Spleen (tissue), 11 donors: ENCODE data around the gene TLR1. TPM values are rescaled to one million over a fixed set of nuclear protein-coding genes. Genes with fewer than 3 reads are reported as not detected.
A peak's percentile ranks its signal among the peaks of the same experiment; 100 is the strongest.

Experiments
- DNase-seq: peaks from one replicate; pipeline ENCODE4 v3.0.0-alpha.2; 2020
- H3K27ac ChIP-seq, 8 donors: fragments of 200-600 bp; sonication (generic) in 7 of 8; 1 replicate in 4 of 8; 2 replicates in 4 of 8; pipeline versions ENCODE4 v1.5.0 to v1.8.0; 2016 to 2021; ENCODE audit warnings: inconsistent platforms in 4 of 8, mild to moderate bottlenecking in 4 of 8, moderate library complexity in 1 of 8
- H3K27me3 ChIP-seq, 7 donors: fragments of 200-600 bp; sonication (generic) in 6 of 7; replicated peaks in 1 of 7; 1 replicate in 4 of 7; 2 replicates in 3 of 7; pipeline versions ENCODE4 v1.5.0 to v1.8.0; 2016 to 2021; ENCODE audit warnings: inconsistent platforms in 3 of 7, mild to moderate bottlenecking in 1 of 7
- H3K36me3 ChIP-seq, 6 donors: fragments of 200-600 bp; sonication (generic) in 5 of 6; 1 replicate in 4 of 6; 2 replicates in 2 of 6; pipeline versions ENCODE4 v1.5.0 to v1.8.0; 2016 to 2021; ENCODE audit warnings: inconsistent platforms in 2 of 6
- H3K4me1 ChIP-seq, 6 donors: fragments of 200-600 bp; sonication (generic) in 5 of 6; 1 replicate in 3 of 6; 2 replicates in 3 of 6; pipeline versions ENCODE4 v1.5.0 to v1.8.0; 2016 to 2021; ENCODE audit warnings: inconsistent platforms in 3 of 6
- H3K4me3 ChIP-seq, 8 donors: fragments of 200-600 bp; sonication (generic) in 7 of 8; 1 replicate in 4 of 8; 2 replicates in 4 of 8; pipeline versions ENCODE4 v1.5.0 to v1.8.0; 2016 to 2021; ENCODE audit warnings: inconsistent platforms in 4 of 8, mild to moderate bottlenecking in 4 of 8, moderate library complexity in 2 of 8
- H3K9me3 ChIP-seq, 8 donors: fragments of 200-600 bp; sonication (generic) in 7 of 8; 1 replicate in 4 of 8; 2 replicates in 4 of 8; pipeline versions ENCODE4 v1.5.0 to v1.8.0; 2016 to 2021; ENCODE audit warnings: inconsistent platforms in 4 of 8
- POLR2A ChIP-seq, 3 donors: fragments of 450-650 bp; IDR thresholded peaks; one replicate each; pipeline ENCODE4 v1.5.1; 2017; ENCODE audit warnings: antibody characterized with exemption in 3 of 3, mild to moderate bottlenecking in 1 of 3
- POLR2AphosphoS5 ChIP-seq, 3 donors: sonication (generic); formaldehyde crosslinking; IDR thresholded peaks; one replicate each; pipeline ENCODE4 v1.5.1; 2017; ENCODE audit warnings: antibody characterized with exemption in 3 of 3
- WGBS, 5 donors: extraction: QIAGEN DNeasy Blood & Tissue Kit in 3 of 5; methylation state at CpG; one replicate each; pipeline versions ENCODE4 v1.1.5 to v1.1.7; 2013 to 2018; 5-methylcytosine and 5-hydroxymethylcytosine counted together
- intact Hi-C: fragments of 100-400 bp; cut with DNase I; formaldehyde crosslinking; loops from one replicate; pipeline ENCODE4 v1.15.0; 2023; ENCODE audit warnings: low total_unique reads
- polyA plus RNA-seq, 3 donors: library from polyadenylated mRNA; stranded (reverse); fragments of 200-250 nt; gene quantifications; one replicate each; pipeline ENCODE4 v1.2.1, GENCODE V29; 2013
- total RNA-seq, 7 donors: library from RNA; depleted of rRNA in 3 of 7; stranded (reverse); fragments of >200 nt in 3 of 7; fragmentation: NEBNext Ultra II Directional in 4 of 7; extraction: Animal tissue kit (Norgen Biotek cat#: 25700) in 4 of 7; gene quantifications; one replicate each; pipeline versions ENCODE4 v1.1.0 to v1.2.1, GENCODE V29; 2016 to 2021
- TF ChIP-seq, protein P1 (sequence below), 11 experiments: fragments of 200-600 bp in 7 of 11; fragments of 450-650 bp in 4 of 11; sonication (generic) in 4 of 11; IDR thresholded peaks in 8 of 11; conservative IDR thresholded peaks in 3 of 11; 1 replicate in 7 of 11; 2 replicates in 4 of 11; pipeline versions ENCODE4 v1.4.0 to v1.8.0; 2016 to 2021; ENCODE audit warnings: antibody characterized with exemption in 11 of 11, inconsistent platforms in 4 of 11, mild to moderate bottlenecking in 1 of 11
- donor health status: healthy with polysubstance abuse.
- donor health status: DM: no; HTN: no; CAD: no; lungs with moderate emphysema.
- donor health status: DM: no; HTN: no; CAD: no.
- donor health status: Bipolar disorder and iron deficiency.
- donor health status: healthy.
- donor health status: DM: no; HTN: no; CAD: no.
- donor health status: DM: yes; HTN: yes; CAD: no.

Gene TLR1
- total and polyA plus RNA-seq, 10 donors, result 7.6 to 190 (median 94.7) TPM

DNA sequence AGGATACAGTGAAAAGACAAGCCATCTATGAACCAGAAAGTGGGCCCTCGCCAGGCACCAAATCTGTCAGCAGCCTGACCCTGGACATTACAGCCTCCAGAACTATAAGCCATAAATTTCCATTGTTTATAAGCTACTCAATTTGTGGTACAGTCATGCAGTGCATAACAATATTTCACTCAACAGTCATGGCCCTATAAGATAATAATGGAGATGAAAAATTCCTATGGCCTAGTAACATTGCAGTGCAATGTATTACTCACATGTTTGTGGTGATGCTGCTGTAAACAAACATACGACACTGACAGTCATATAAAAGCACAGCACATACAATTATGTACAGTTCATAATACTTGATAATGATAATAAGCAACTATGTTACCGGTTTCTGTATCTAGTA, 17.1 kb upstream of the TLR1 start:
- peaks cover 0 to 42% (median 17%) of the 10 kb centered on the region in 6 donors for H3K4me1 ChIP-seq
- no peak for DNase-seq
- H3K9me3 ChIP-seq, result peaks cover 0 to 18% (median 10%) of the 10 kb centered on the region in 8 donors
- peaks cover 0 to 38% (median 4%) of the 10 kb centered on the region in 6 donors for H3K36me3 ChIP-seq
- 96 to 99% (median 96%) methylated on average over 3 of the region's 3 CpGs for WGBS, 5 donors
- H3K27me3 ChIP-seq, result no peaks in the 10 kb centered on the region
- intact Hi-C loops, result no loop called here
- no peak for TF ChIP-seq POLR2A (IDR thresholded peaks at IDR 0.05)
- TF ChIP-seq, protein P1, sequence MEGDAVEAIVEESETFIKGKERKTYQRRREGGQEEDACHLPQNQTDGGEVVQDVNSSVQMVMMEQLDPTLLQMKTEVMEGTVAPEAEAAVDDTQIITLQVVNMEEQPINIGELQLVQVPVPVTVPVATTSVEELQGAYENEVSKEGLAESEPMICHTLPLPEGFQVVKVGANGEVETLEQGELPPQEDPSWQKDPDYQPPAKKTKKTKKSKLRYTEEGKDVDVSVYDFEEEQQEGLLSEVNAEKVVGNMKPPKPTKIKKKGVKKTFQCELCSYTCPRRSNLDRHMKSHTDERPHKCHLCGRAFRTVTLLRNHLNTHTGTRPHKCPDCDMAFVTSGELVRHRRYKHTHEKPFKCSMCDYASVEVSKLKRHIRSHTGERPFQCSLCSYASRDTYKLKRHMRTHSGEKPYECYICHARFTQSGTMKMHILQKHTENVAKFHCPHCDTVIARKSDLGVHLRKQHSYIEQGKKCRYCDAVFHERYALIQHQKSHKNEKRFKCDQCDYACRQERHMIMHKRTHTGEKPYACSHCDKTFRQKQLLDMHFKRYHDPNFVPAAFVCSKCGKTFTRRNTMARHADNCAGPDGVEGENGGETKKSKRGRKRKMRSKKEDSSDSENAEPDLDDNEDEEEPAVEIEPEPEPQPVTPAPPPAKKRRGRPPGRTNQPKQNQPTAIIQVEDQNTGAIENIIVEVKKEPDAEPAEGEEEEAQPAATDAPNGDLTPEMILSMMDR (IDR thresholded peaks at IDR 0.05 in 8 of 11, conservative IDR thresholded peaks at IDR 0.05 in 3 of 11), result no peak
- no peak for TF ChIP-seq POLR2AphosphoS5 (IDR thresholded peaks at IDR 0.05)
- H3K4me3 ChIP-seq, result no peak overlapping the region
- no peak overlapping the region for H3K27ac ChIP-seq

DNA sequence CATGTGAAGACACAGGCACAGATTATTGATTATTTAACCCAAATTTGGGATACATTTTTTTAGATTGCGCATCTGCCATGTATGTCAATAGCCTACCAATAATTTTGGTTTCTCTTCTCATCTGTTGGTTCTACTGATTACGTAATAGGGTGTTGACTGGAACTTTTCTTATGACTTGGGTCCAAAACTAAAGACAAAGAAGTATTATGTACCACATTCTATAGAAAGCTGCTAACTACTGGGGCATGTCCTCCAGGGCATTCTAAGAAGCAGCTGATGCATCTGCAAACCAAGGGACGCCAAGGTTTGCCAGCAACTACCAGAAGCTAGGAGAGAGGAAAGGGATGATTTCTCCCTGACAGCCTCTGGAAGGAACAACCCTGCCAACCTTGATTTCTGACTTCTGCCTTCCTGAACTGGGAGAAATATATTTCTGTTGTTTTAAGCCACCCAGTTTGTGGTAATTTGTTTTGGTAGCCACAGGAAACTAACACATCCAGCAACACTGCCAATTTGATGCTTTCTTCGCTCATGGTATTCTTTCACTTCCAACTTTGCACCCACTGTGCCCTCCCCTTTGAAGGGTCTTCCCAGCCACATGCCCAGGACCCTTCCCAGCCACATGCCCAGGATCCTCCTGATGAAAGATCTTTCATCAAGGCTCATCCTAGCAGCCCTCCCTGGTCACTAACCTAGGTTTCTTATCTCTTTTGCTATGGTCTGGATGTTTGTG, 15.9 kb upstream of the TLR1 start:
- H3K27ac ChIP-seq, result peak overlapping the region in 4 of 8 donors; percentile 6 to 46 (median 16)
- intact Hi-C loops, result no loop called here
- peaks cover 0 to 22% (median 11%) of the 10 kb centered on the region in 8 donors for H3K9me3 ChIP-seq
- H3K27me3 ChIP-seq, result no peaks in the 10 kb centered on the region
- no peak for TF ChIP-seq POLR2A (IDR thresholded peaks at IDR 0.05)
- no peak for TF ChIP-seq POLR2AphosphoS5 (IDR thresholded peaks at IDR 0.05)
- TF ChIP-seq, protein P1 (IDR thresholded peaks at IDR 0.05 in 8 of 11, conservative IDR thresholded peaks at IDR 0.05 in 3 of 11), result no peak
- H3K4me1 ChIP-seq, result peaks cover 3 to 54% (median 25%) of the 10 kb centered on the region in 6 donors
- no peak overlapping the region for H3K4me3 ChIP-seq
- WGBS, 5 donors, result 68 to 84% (median 78%) methylated on average over 4 of the region's 4 CpGs
- no peak for DNase-seq
- peaks cover 0 to 26% (median 4%) of the 10 kb centered on the region in 6 donors for H3K36me3 ChIP-seq

DNA sequence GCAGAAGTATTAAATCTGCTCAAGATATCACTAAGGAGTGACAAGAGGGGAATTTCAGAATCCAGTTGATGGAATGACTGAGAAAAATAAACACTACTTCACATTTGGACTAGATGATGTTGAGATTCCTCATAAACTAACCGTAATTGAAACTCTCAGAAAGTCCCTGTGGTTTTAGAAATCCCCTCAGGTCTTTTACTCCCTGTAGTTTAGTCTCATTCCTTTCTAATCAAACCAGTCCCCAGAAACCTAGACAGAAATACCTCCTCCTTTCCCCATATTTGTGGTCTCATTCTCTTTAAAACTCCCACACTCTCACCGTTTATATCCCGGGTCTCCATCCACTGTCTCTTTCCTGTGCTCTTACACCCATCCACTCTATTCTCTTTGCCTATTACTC, 15.0 kb upstream of the TLR1 start:
- Histone ChIP-seq H3K4me1 (peaks cover 3 to 64% (median 30%) of the 10 kb centered on the region in 6 donors), H3K4me3 (no peak overlapping the region), H3K27ac (peak overlapping the region in 3 of 8 donors; percentile 8 to 46 (median 9)), H3K36me3 (peaks cover 0 to 18% (median 4%) of the 10 kb centered on the region in 6 donors), H3K27me3 (no peaks in the 10 kb centered on the region), H3K9me3 (peaks cover 0 to 31% (median 17%) of the 10 kb centered on the region in 8 donors)
- intact Hi-C loops, result no loop called here
- TF ChIP-seq POLR2A (IDR thresholded peaks at IDR 0.05), result no peak
- DNase-seq, result no peak
- 42 to 59% (median 51%) methylated on average over 3 of the region's 3 CpGs for WGBS, 5 donors

DNA sequence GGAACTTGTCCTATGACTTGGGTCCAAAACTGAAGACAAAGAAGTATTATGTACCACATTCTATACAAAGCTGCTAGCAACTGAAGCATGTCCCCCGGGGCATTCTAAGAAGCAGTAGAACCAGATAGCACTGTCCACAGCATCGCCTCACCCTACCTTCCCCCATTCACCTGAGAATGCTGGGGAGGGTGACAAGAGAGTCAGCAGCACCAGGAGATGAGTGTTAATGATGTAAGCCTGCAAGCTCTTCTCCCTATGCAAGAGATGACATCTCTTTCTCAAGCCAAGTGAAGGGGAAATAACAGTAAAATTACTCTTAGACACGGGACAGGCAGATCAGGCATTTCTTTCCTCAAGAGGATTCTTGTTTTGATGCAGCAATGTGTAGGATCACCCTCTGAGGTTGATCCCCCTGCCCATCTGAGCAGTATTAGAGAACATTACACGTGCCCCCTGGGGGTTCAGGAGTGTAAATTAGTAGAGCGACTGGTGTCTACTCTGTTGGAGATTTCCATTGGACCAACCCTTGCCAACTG, 13.9 kb upstream of the TLR1 start:
- WGBS, 5 donors, result 67 to 77% (median 75%) methylated on average over 5 of the region's 5 CpGs
- H3K9me3 ChIP-seq, result peaks cover 0 to 28% (median 21%) of the 10 kb centered on the region in 8 donors
- TF ChIP-seq, protein P1 (IDR thresholded peaks at IDR 0.05 in 8 of 11, conservative IDR thresholded peaks at IDR 0.05 in 3 of 11), result no peak
- TF ChIP-seq POLR2AphosphoS5 (IDR thresholded peaks at IDR 0.05), result no peak
- no peak for TF ChIP-seq POLR2A (IDR thresholded peaks at IDR 0.05)
- H3K4me3 ChIP-seq, result no peak overlapping the region
- H3K27me3 ChIP-seq, result no peaks in the 10 kb centered on the region
- peak overlapping the region in 4 of 8 donors; percentile 9 to 53 (median 42) for H3K27ac ChIP-seq
- peaks cover 3 to 73% (median 33%) of the 10 kb centered on the region in 6 donors for H3K4me1 ChIP-seq
- H3K36me3 ChIP-seq, result peaks cover 0 to 11% (median 0%) of the 10 kb centered on the region in 6 donors
- intact Hi-C loops, result no loop called here
- no peak for DNase-seq
